Limb (tissue), 2 donors: ENCODE measurements around the gene PCP2.

ENCODE experiments used
- DNase-seq, 2 donors: peaks; one replicate each; pipeline ENCODE4 v3.0.0-alpha.2; 2016; ENCODE audit errors: extremely low spot score in 2 of 2

PCP2 gene

GRCh38 chr19:7633698-7634097, at the start of gene PCP2:
Gene PCP2, minus strand, starts transcription at chr19:7633719. Its CDS starts 262 bp downstream, at chr19:7633457.
- no peak for DNase-seq

DNA sequence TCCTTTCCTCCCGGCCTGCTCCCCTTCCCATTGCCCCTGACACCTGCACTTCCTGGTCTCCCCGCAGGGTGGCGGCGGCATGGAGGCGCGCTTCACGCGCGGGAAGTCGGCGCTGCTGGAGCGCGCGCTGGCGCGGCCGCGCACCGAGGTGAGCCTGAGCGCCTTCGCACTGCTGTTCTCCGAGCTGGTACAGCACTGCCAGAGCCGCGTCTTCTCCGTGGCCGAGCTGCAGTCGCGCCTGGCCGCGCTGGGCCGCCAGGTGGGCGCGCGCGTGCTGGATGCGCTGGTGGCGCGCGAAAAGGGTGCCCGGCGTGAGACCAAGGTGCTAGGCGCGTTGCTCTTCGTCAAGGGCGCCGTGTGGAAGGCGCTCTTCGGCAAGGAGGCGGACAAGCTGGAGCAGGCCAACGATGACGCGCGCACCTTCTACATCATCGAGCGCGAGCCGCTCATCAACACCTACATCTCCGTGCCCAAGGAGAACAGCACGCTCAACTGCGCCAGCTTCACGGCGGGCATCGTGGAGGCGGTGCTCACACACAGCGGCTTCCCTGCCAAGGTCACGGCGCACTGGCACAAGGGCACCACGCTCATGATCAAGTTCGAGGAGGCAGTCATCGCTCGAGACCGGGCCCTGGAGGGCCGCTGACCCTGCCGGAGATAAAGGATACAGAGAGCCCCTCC, 48.8 kb upstream of the PCP2 start:
- peak in 1 of 2 donors; percentile 62 for DNase-seq

DNA sequence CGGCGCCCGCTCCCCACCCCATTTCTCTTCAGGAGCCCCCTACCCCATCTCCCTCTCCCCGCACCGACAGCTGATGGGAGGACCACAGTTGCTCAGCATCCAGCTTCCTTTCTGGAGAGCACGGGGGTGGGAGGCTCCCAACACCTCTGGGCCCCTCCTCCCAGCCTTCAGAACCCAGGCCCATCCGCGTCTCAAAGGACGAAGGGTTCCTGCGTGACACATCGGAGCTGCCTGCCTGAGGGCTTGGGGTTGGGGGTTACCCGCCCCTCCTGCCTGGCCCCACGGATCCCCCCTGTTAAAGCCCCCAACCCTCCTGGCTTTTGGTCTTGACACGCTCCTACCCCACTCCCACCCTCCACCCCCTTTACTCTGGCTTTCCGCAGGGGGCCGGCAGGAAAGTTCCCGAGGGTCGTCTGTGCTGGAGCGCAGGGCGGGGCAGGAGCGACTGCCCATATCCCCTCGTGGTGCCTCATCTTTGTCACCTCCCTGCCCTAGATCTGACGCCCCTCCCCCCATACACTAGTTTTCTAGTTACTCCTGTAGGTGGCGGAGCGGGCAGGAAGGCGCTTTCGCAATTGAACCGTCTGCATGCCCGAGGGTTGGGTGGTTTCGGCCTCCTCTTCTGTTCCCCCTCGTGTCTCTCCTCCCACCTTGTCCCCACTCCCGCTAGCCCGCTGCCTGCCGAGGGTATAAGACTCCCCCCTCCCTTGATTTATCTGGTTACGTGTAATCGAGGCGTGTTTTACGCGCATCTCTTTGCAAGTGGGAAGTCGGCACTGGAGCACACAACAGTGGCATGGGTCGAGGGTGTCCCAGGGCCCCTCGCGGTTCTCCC, 48.0 kb upstream of the PCP2 start:
- DNase-seq, result peak; percentile 64 to 76

- DNase-seq, result peak; percentile 90 to 94
Measured at GRCh38 chr19:7680606-7681339, 47.3 kb upstream of the PCP2 start, which contains the start of gene TRAPPC5. Gene TRAPPC5, plus strand, starts transcription at chr19:7680833. Its CDS starts 1,421 bp downstream, at chr19:7682254.

- no peak for DNase-seq
Measured at GRCh38 chr19:7679771-7680605, 46.5 kb upstream of the PCP2 start.

DNA sequence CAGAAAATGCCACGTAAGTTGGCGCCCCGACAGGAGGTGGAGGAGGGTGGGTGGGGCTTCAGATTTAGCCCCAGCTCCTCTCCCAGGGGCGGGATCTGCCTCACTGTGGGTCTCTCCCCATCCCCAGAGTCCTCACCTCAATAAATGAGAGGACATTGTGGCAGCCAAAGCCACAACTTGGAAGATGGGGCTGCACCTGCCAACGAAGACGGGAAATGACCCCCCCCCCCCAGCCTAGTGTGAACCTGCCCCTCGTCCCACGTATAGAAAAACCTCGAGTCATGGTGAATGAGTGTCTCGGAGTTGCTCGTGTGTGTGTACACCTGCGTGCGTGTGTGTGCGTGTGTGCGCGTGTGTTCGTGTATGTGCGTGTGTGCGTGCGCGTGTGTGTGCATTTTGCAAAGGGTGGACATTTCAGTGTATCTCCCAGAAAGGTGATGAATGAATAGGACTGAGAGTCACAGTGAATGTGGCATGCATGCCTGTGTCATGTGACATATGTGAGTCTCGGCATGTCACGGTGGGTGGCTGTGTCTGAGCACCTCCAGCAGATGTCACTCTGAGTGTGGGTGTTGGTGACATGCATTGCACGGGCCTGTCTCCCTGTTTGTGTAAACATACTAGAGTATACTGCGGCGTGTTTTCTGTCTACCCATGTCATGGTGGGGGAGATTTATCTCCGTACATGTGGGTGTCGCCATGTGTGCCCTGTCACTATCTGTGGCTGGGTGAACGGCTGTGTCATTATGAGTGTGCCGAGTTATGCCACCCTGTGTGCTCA, 45.6 kb upstream of the PCP2 start:
- no peak for DNase-seq

- no peak for DNase-seq
Measured at GRCh38 chr19:7677669-7678311, 44.3 kb upstream of the PCP2 start.

GRCh38 chr19:7676854-7677253, 43.3 kb upstream of the PCP2 start, which contains the start of gene MCEMP1:
Gene MCEMP1, plus strand, starts transcription at chr19:7677090. Its CDS starts 31 bp downstream, at chr19:7677121.
- no peak for DNase-seq

GRCh38 chr19:7676376-7676775, 42.9 kb upstream of the PCP2 start:
- DNase-seq, result no peak

- peak; percentile 32 to 54 for DNase-seq
Measured at GRCh38 chr19:7674010-7675005, 40.8 kb upstream of the PCP2 start.

- DNase-seq, result no peak
Measured at GRCh38 chr19:7672522-7672921, 39.0 kb upstream of the PCP2 start.

GRCh38 chr19:7670790-7671189, 37.3 kb upstream of the PCP2 start:
- no peak for DNase-seq

- DNase-seq, result peak in 1 of 2 donors; percentile 51
Measured at GRCh38 chr19:7670150-7670783, 36.7 kb upstream of the PCP2 start.

DNA sequence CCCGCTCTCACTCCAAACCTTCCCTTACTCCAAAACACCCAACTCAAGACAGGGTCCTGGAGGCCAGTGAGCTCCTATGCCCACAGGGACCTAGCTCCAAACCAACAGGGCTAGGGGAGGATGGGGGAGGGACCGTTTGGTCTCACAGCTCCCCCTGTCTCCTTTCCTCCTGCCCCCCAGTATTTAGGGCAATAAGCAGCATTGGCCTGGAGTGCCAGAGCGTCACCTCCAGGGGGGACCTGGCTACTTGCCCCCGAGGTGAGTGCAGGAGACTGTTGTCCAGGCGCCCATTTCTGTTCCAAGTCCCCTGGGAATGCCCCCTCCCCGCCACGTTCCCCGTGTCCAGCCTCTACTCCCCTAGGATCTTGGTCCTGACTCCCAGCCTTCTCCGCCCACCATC, 36.1 kb upstream of the PCP2 start:
- no peak for DNase-seq

DNA sequence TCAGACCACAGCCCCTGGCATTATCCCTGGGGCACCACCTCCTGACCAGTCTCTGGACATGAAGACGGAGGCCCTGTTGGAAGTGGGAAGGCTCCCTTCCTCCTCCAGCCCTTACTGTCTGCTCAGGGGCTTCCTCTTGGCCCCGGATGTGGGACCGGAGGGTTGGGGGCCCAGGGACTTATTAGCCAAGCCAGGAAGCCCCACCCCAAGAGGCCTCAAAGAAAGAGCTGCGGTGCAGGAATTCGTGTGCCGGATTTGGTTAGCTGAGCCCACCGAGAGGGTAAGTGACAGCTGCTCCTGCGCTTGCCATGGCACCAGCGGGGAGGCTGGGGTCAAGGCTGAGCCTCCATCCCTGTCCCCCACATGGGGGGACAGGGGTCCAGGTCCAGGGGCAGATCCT, 35.3 kb upstream of the PCP2 start, which contains the start of gene RETN:
Gene RETN, plus strand, starts transcription at position 208 of the 400 bp plus-strand sequence. CDS start 278 bp downstream, outside the sequence.
- no peak for DNase-seq

GRCh38 chr19:7665076-7665475, 31.6 kb upstream of the PCP2 start:
- DNase-seq, result peak in 1 of 2 donors; percentile 79

DNA sequence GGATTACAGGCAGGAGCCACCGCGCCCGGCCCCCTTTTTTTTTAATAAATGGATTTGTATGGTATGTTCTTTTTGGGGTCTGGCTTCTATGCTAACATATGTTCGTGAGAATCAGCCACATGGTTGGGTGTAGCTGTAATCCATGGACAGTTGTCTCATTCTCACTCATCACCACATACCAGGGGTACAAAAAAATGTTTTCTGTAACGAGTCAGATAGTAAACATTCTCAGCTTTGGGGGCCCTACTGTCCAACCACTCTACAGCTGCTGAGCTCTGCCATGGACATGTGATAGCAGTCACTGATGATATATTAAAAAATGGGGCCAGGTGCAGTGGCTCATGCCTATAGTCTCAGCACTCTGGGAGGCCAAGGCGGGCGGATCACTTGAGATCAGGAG, 30.2 kb upstream of the PCP2 start:
- DNase-seq, result no peak

DNA sequence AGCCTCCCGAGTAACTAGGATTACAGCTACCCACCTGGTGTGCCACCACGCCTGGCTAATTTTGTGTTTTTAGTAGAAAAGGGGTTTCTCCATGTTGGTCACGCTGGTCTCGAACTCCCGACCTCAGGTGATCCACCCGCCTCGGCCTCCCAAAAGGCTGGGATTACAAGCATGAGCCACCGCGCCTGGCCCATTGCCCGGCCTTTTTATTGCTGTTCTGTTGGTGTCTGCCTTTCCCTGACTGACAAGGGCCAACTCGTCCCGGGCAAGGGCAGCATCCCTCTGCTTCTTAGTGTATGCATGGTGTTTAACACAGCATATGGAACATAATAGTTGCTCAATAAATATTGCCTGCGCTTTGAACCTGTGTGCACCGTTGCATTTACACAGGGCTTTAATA, 29.1 kb upstream of the PCP2 start:
- no peak for DNase-seq
